GM23338 (cell line): ENCODE measurements around the gene PCBP4. TPM values are rescaled to one million over a fixed set of nuclear protein-coding genes. Genes with fewer than 3 reads are reported as not detected.

Experiments used
- ATAC-seq: fragments of 200-7000 bp; cut with Tn5 transposase; 3 replicates; pipeline ENCODE4 v1.9.1; 2020
- DNase-seq: peaks from one replicate; pipeline ENCODE4 v3.0.0-alpha.2; 2015; ENCODE audit warnings: low spot score
- H2AFZ ChIP-seq: fragments of 200-600 bp; sonication (generic); 2 replicates; pipeline ENCODE4 v1.8.0; 2016; ENCODE audit warnings: antibody characterized with exemption, mild to moderate bottlenecking, moderate library complexity
- H3F3A ChIP-seq: fragments of 200-600 bp; sonication (generic); replicated peaks from 2 replicates; pipeline ENCODE4 v1.8.0; 2017; ENCODE audit warnings: antibody characterized with exemption, mixed run types, low read depth
- H3K27ac ChIP-seq: fragments of 200-600 bp; sonication (generic); 2 replicates; pipeline ENCODE4 v1.6.1; 2016; ENCODE audit warnings: low read depth
- H3K27me3 ChIP-seq: fragments of 200-600 bp; sonication (generic); 2 replicates; pipeline ENCODE4 v1.8.0; 2016; ENCODE audit warnings: mild to moderate bottlenecking, mixed run types, moderate library complexity; ENCODE audit not compliant: insufficient read depth
- H3K36me3 ChIP-seq: fragments of 200-600 bp; sonication (generic); 2 replicates; pipeline ENCODE4 v1.8.0; 2016; ENCODE audit warnings: mild to moderate bottlenecking; ENCODE audit not compliant: insufficient read depth
- H3K4me1 ChIP-seq: fragments of 200-600 bp; sonication (generic); 2 replicates; pipeline ENCODE4 v1.8.0; 2016; ENCODE audit warnings: mild to moderate bottlenecking, moderate library complexity; ENCODE audit not compliant: insufficient read depth
- H3K4me2 ChIP-seq: fragments of 200-600 bp; sonication (generic); 2 replicates; pipeline ENCODE4 v1.7.1; 2017; ENCODE audit warnings: mixed run types
- H3K4me3 ChIP-seq: fragments of 200-600 bp; sonication (generic); 2 replicates; pipeline ENCODE4 v1.6.1; 2016; ENCODE audit warnings: mixed run types
- H3K79me2 ChIP-seq: fragments of 200-600 bp; sonication (generic); replicated peaks from 2 replicates; pipeline ENCODE4 v1.8.0; 2017; ENCODE audit warnings: mild to moderate bottlenecking; ENCODE audit not compliant: insufficient read depth
- H3K9me2 ChIP-seq: fragments of 200-600 bp; sonication (generic); 2 replicates; pipeline ENCODE4 v1.8.0; 2017; ENCODE audit not compliant: insufficient read depth
- H4K20me1 ChIP-seq: fragments of 200-600 bp; sonication (generic); replicated peaks from 2 replicates; pipeline ENCODE4 v1.8.0; 2017; ENCODE audit warnings: mild to moderate bottlenecking; ENCODE audit not compliant: insufficient read depth
- H3K27ac Mint-ChIP-seq: 2 replicates; pipeline ENCODE4 v1.8.0; 2020; ENCODE audit warnings: inconsistent platforms, mild to moderate bottlenecking, moderate library complexity, mixed read lengths
- H3K27me3 Mint-ChIP-seq: 3 replicates; pipeline ENCODE4 v1.8.0; 2022; ENCODE audit warnings: low read depth, mild to moderate bottlenecking, moderate library complexity, mixed read lengths, inconsistent platforms; ENCODE audit not compliant: insufficient read depth, poor library complexity
- H3K36me3 Mint-ChIP-seq: 3 replicates; pipeline ENCODE4 v1.8.0; 2021; ENCODE audit warnings: low read depth, mild to moderate bottlenecking, inconsistent platforms, moderate library complexity, mixed read lengths
- H3K4me1 Mint-ChIP-seq: 3 replicates; pipeline ENCODE4 v1.8.0; 2020; ENCODE audit warnings: mild to moderate bottlenecking, inconsistent platforms, mixed read lengths
- H3K4me3 Mint-ChIP-seq: 3 replicates; pipeline ENCODE4 v1.8.0; 2021; ENCODE audit warnings: moderate library complexity, mild to moderate bottlenecking, inconsistent platforms, mixed read lengths
- H3K9me3 Mint-ChIP-seq: 3 replicates; pipeline ENCODE4 v1.8.0; 2020; ENCODE audit warnings: moderate library complexity, mild to moderate bottlenecking, inconsistent platforms, mixed read lengths
- CREB1 ChIP-seq: fragments of 250-450 bp; sonication (Bioruptor Pico); IDR thresholded peaks from 2 replicates; pipeline ENCODE4 v1.5.0; 2020; ENCODE audit warnings: low read depth, mild to moderate bottlenecking, moderate library complexity
- EZH2 ChIP-seq: fragments of 200-600 bp; sonication (generic); IDR thresholded peaks from one replicate; pipeline ENCODE4 v1.8.0; 2017; ENCODE audit warnings: antibody characterized with exemption, mild to moderate bottlenecking, low read depth; ENCODE audit not compliant: unreplicated experiment
- EZH2phosphoT487 ChIP-seq: fragments of 200-600 bp; sonication (generic); IDR thresholded peaks from one replicate; pipeline ENCODE4 v1.8.1; 2018; ENCODE audit warnings: antibody characterized with exemption; ENCODE audit not compliant: unreplicated experiment
- JUNB ChIP-seq: IDR thresholded peaks from one replicate; pipeline ENCODE4 v1.6.1; 2016; ENCODE audit warnings: antibody characterized with exemption; ENCODE audit not compliant: unreplicated experiment
- NANOG ChIP-seq: IDR thresholded peaks from 2 replicates; pipeline ENCODE4 v1.6.1; 2016; ENCODE audit warnings: antibody characterized with exemption, borderline replicate concordance
- POLR2AphosphoS5 ChIP-seq: IDR thresholded peaks from 2 replicates; pipeline ENCODE4 v1.6.1; 2016; ENCODE audit warnings: antibody characterized with exemption, low read depth
- STAT1 ChIP-seq: IDR thresholded peaks from one replicate; pipeline ENCODE4 v1.6.1; 2016; ENCODE audit warnings: antibody characterized with exemption; ENCODE audit not compliant: unreplicated experiment
- ZNF114 ChIP-seq: fragments of 250-450 bp; sonication (Bioruptor Pico); IDR thresholded peaks from 2 replicates; pipeline ENCODE4 v1.5.0; 2020; ENCODE audit warnings: mild to moderate bottlenecking, moderate library complexity
- ZNF331 ChIP-seq: fragments of 250-450 bp; sonication (Bioruptor Pico); IDR thresholded peaks from 2 replicates; pipeline ENCODE4 v1.5.0; 2020; ENCODE audit warnings: low read depth, mild to moderate bottlenecking, moderate library complexity
- polyA plus RNA-seq: library from polyadenylated mRNA; unstranded; fragments of >200 nt; fragmentation: Nextera tagmentation; extraction: Ambion mirVana; gene quantifications from 2 replicates; pipeline ENCODE4 v1.2.1, GENCODE V29; 2016
- total RNA-seq: library from RNA; depleted of rRNA; stranded (reverse); fragments of >200 nt; shearing (Covaris generic); gene quantifications from 2 replicates; pipeline ENCODE4 v1.2.3, GENCODE V29; 2014
- TF ChIP-seq, protein P1 (sequence below): IDR thresholded peaks from one replicate; pipeline ENCODE4 v1.6.1; 2018; ENCODE audit warnings: antibody characterized with exemption; ENCODE audit not compliant: unreplicated experiment
- TF ChIP-seq, protein P2 (sequence below): fragments of 250-450 bp; sonication (Bioruptor Pico); IDR thresholded peaks from 2 replicates; pipeline ENCODE4 v1.5.0; 2020; ENCODE audit warnings: mild to moderate bottlenecking, moderate library complexity
- TF ChIP-seq, protein P3 (sequence below): IDR thresholded peaks from 2 replicates; pipeline ENCODE4 v1.6.1; 2016; ENCODE audit warnings: antibody characterized with exemption
- TF ChIP-seq, protein P4 (sequence below), 2 experiments: fragments of 200-600 bp in 1 of 2; sonication (generic) in 1 of 2; conservative IDR thresholded peaks; 2 replicates each; pipeline versions ENCODE4 v1.5.1 to v1.6.1; 2016 to 2017; ENCODE audit warnings: antibody characterized with exemption in 2 of 2, low read depth in 2 of 2, mild to moderate bottlenecking in 2 of 2, moderate library complexity in 1 of 2

Gene PCBP4
- total and polyA plus RNA-seq, 2 experiments from 2014 or later: 11.8 to 37.6 TPM

DNA sequence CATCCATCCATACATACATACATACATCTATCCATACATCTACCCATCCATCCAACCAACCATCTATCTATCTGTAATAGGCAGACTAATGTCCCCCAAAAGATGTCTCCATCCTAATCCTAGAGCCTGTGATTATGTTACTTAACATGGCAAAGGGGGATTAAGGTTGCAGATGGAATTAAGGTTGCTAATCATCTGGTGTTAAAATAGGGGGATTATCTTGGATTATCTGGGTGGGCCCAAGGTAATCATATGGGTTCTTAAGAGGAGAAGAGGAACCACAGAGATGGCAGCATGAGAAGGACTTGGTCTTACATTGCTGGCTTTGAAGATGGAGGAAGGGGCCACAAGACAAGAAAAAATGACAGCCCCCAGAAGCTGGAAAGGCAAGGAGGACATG, 43.2 kb upstream of the PCBP4 start:
- Histone ChIP-seq H3K4me1 (peaks cover 10% of the 10 kb centered on the region; the same call in 1 of the 2 replicates), H3K4me3 (no peak overlapping the region), H3K27me3 (no peaks in the 10 kb centered on the region), H4K20me1 (no peaks in the 10 kb centered on the region), H3K4me2 (no peak overlapping the region), H3K79me2 (no peaks in the 10 kb centered on the region), H3K9me2 (peaks cover 6% of the 10 kb centered on the region; the same call in 1 of the 2 replicates), H3F3A (no peaks in the 10 kb centered on the region), H3K27ac (no peak overlapping the region), H3K36me3 (no peaks in the 10 kb centered on the region), H2AFZ (no peak overlapping the region)
- ATAC-seq (no peak), DNase-seq (no peak)
- Mint-ChIP-seq H3K4me1 (peaks cover 26% of the 10 kb centered on the region), H3K27ac (no peak overlapping the region), H3K9me3 (no peaks in the 10 kb centered on the region), H3K4me3 (no peak overlapping the region), H3K36me3 (no peaks in the 10 kb centered on the region; the same call in 2 of the 3 replicates), H3K27me3 (peaks cover 18% of the 10 kb centered on the region)
- TF ChIP-seq EZH2 (no peak), JUNB (no peak), STAT1 (no peak), ZNF331 (no peak), POLR2AphosphoS5 (no peak), EZH2phosphoT487 (no peak), NANOG (no peak), CREB1 (CRISPR knock-in tag) (no peak), ZNF114 (CRISPR knock-in tag) (no peak)
- TF ChIP-seq, protein P1, sequence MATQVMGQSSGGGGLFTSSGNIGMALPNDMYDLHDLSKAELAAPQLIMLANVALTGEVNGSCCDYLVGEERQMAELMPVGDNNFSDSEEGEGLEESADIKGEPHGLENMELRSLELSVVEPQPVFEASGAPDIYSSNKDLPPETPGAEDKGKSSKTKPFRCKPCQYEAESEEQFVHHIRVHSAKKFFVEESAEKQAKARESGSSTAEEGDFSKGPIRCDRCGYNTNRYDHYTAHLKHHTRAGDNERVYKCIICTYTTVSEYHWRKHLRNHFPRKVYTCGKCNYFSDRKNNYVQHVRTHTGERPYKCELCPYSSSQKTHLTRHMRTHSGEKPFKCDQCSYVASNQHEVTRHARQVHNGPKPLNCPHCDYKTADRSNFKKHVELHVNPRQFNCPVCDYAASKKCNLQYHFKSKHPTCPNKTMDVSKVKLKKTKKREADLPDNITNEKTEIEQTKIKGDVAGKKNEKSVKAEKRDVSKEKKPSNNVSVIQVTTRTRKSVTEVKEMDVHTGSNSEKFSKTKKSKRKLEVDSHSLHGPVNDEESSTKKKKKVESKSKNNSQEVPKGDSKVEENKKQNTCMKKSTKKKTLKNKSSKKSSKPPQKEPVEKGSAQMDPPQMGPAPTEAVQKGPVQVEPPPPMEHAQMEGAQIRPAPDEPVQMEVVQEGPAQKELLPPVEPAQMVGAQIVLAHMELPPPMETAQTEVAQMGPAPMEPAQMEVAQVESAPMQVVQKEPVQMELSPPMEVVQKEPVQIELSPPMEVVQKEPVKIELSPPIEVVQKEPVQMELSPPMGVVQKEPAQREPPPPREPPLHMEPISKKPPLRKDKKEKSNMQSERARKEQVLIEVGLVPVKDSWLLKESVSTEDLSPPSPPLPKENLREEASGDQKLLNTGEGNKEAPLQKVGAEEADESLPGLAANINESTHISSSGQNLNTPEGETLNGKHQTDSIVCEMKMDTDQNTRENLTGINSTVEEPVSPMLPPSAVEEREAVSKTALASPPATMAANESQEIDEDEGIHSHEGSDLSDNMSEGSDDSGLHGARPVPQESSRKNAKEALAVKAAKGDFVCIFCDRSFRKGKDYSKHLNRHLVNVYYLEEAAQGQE: no peak
- TF ChIP-seq, protein P2, sequence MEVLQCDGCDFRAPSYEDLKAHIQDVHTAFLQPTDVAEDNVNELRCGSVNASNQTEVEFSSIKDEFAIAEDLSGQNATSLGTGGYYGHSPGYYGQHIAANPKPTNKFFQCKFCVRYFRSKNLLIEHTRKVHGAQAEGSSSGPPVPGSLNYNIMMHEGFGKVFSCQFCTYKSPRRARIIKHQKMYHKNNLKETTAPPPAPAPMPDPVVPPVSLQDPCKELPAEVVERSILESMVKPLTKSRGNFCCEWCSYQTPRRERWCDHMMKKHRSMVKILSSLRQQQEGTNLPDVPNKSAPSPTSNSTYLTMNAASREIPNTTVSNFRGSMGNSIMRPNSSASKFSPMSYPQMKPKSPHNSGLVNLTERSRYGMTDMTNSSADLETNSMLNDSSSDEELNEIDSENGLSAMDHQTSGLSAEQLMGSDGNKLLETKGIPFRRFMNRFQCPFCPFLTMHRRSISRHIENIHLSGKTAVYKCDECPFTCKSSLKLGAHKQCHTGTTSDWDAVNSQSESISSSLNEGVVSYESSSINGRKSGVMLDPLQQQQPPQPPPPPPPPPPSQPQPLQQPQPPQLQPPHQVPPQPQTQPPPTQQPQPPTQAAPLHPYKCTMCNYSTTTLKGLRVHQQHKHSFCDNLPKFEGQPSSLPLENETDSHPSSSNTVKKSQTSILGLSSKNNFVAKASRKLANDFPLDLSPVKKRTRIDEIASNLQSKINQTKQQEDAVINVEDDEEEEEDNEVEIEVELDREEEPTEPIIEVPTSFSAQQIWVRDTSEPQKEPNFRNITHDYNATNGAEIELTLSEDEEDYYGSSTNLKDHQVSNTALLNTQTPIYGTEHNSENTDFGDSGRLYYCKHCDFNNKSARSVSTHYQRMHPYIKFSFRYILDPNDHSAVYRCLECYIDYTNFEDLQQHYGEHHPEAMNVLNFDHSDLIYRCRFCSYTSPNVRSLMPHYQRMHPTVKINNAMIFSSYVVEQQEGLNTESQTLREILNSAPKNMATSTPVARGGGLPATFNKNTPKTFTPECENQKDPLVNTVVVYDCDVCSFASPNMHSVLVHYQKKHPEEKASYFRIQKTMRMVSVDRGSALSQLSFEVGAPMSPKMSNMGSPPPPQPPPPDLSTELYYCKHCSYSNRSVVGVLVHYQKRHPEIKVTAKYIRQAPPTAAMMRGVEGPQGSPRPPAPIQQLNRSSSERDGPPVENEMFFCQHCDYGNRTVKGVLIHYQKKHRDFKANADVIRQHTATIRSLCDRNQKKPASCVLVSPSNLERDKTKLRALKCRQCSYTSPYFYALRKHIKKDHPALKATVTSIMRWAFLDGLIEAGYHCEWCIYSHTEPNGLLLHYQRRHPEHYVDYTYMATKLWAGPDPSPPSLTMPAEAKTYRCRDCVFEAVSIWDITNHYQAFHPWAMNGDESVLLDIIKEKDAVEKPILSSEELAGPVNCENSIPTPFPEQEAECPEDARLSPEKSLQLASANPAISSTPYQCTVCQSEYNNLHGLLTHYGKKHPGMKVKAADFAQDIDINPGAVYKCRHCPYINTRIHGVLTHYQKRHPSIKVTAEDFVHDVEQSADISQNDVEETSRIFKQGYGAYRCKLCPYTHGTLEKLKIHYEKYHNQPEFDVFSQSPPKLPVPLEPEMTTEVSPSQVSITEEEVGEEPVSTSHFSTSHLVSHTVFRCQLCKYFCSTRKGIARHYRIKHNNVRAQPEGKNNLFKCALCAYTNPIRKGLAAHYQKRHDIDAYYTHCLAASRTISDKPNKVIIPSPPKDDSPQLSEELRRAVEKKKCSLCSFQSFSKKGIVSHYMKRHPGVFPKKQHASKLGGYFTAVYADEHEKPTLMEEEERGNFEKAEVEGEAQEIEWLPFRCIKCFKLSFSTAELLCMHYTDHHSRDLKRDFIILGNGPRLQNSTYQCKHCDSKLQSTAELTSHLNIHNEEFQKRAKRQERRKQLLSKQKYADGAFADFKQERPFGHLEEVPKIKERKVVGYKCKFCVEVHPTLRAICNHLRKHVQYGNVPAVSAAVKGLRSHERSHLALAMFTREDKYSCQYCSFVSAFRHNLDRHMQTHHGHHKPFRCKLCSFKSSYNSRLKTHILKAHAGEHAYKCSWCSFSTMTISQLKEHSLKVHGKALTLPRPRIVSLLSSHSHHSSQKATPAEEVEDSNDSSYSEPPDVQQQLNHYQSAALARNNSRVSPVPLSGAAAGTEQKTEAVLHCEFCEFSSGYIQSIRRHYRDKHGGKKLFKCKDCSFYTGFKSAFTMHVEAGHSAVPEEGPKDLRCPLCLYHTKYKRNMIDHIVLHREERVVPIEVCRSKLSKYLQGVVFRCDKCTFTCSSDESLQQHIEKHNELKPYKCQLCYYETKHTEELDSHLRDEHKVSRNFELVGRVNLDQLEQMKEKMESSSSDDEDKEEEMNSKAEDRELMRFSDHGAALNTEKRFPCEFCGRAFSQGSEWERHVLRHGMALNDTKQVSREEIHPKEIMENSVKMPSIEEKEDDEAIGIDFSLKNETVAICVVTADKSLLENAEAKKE (CRISPR knock-in tag): no peak
- TF ChIP-seq, protein P3, sequence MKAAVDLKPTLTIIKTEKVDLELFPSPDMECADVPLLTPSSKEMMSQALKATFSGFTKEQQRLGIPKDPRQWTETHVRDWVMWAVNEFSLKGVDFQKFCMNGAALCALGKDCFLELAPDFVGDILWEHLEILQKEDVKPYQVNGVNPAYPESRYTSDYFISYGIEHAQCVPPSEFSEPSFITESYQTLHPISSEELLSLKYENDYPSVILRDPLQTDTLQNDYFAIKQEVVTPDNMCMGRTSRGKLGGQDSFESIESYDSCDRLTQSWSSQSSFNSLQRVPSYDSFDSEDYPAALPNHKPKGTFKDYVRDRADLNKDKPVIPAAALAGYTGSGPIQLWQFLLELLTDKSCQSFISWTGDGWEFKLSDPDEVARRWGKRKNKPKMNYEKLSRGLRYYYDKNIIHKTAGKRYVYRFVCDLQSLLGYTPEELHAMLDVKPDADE: no peak
- TF ChIP-seq, protein P4, sequence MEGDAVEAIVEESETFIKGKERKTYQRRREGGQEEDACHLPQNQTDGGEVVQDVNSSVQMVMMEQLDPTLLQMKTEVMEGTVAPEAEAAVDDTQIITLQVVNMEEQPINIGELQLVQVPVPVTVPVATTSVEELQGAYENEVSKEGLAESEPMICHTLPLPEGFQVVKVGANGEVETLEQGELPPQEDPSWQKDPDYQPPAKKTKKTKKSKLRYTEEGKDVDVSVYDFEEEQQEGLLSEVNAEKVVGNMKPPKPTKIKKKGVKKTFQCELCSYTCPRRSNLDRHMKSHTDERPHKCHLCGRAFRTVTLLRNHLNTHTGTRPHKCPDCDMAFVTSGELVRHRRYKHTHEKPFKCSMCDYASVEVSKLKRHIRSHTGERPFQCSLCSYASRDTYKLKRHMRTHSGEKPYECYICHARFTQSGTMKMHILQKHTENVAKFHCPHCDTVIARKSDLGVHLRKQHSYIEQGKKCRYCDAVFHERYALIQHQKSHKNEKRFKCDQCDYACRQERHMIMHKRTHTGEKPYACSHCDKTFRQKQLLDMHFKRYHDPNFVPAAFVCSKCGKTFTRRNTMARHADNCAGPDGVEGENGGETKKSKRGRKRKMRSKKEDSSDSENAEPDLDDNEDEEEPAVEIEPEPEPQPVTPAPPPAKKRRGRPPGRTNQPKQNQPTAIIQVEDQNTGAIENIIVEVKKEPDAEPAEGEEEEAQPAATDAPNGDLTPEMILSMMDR (conservative IDR thresholded peaks at IDR 0.05; ENCODE audit: low read depth in 2 of 2): no peak
